ENCODE data around the gene RTN4RL1. TPM values are rescaled to one million over a fixed set of nuclear protein-coding genes. Genes with fewer than 3 reads are reported as not detected.
A peak's percentile ranks its signal among the peaks of the same experiment; 100 is the strongest.

Gene RTN4RL1
- total RNA-seq, 2 experiments from 2014 or later = not detected

DNA sequence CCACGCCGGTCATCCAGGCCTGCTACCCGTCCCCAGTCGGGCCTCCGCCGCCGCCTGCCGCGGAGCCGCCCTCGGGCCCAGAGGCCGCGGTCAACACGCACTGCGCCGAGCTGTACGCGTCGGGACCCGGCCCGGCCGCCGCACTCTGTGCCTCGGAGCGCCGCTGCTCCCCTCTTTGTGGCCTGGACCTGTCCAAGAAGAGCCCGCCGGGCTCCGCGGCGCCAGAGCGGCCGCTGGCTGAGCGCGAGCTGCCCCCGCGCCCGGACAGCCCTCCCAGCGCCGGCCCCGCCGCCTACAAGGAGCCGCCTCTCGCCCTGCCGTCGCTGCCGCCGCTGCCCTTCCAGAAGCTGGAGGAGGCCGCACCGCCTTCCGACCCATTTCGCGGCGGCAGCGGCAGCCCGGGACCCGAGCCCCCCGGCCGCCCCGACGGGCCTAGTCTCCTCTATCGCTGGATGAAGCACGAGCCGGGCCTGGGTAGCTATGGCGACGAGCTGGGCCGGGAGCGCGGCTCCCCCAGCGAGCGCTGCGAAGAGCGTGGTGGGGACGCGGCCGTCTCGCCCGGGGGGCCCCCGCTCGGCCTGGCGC lies 32.1 kb upstream of the RTN4RL1 start:
- Histone ChIP-seq H3K4me2 (ENCODE audit: low read length) (no peak overlapping the region), H3K9me3 (ENCODE audit: low read length) (no peaks in the 10 kb centered on the region), H3K4me3 (ENCODE audit: low read depth, low read length, poor library complexity, severe bottlenecking) (no peak overlapping the region), H4K20me1 (ENCODE audit: insufficient read depth, low read length) (no peaks in the 10 kb centered on the region), H3K4me1 (ENCODE audit: insufficient read depth, low read length, poor library complexity, severe bottlenecking) (peaks cover 34% of the 10 kb centered on the region), H3K79me2 (ENCODE audit: insufficient read depth, low read depth, low read length) (no peaks in the 10 kb centered on the region), H3K36me3 (ENCODE audit: insufficient read depth, low read length) (no peaks in the 10 kb centered on the region), H2AFZ (ENCODE audit: low read length) (no peak overlapping the region), H3K27ac (ENCODE audit: low read depth, low read length, poor library complexity, severe bottlenecking) (no peak overlapping the region), H3K9me2 (ENCODE audit: insufficient read depth, low read length) (no peaks in the 10 kb centered on the region)
- POLR2A ChIA-PET = no interaction called here
- intact Hi-C loops (cut with micrococcal nuclease; ENCODE audit: unreplicated experiment) = no loop called here
- CTCF ChIA-PET (ENCODE audit: unreplicated experiment) = no interaction called here
- TF ChIP-seq, protein P1, sequence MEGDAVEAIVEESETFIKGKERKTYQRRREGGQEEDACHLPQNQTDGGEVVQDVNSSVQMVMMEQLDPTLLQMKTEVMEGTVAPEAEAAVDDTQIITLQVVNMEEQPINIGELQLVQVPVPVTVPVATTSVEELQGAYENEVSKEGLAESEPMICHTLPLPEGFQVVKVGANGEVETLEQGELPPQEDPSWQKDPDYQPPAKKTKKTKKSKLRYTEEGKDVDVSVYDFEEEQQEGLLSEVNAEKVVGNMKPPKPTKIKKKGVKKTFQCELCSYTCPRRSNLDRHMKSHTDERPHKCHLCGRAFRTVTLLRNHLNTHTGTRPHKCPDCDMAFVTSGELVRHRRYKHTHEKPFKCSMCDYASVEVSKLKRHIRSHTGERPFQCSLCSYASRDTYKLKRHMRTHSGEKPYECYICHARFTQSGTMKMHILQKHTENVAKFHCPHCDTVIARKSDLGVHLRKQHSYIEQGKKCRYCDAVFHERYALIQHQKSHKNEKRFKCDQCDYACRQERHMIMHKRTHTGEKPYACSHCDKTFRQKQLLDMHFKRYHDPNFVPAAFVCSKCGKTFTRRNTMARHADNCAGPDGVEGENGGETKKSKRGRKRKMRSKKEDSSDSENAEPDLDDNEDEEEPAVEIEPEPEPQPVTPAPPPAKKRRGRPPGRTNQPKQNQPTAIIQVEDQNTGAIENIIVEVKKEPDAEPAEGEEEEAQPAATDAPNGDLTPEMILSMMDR (conservative IDR thresholded peaks at IDR 0.05; ENCODE audit: low read length) = no peak
- no peak for TF ChIP-seq EZH2phosphoT487 (IDR thresholded peaks at IDR 0.05; ENCODE audit: borderline replicate concordance, low read depth, low read length)
- DNase-seq (ENCODE audit: low spot score) = no peak
- BruUV-seq (replicated peaks) = no TSS peak

GRCh38 chr17:2056206-2057174 lies 31.4 kb upstream of the RTN4RL1 start:
- H2AFZ ChIP-seq (ENCODE audit: low read length) = no peak overlapping the region
- no TSS peak for BruUV-seq (replicated peaks)
- no peak overlapping the region for H3K4me3 ChIP-seq (ENCODE audit: low read depth, low read length, poor library complexity, severe bottlenecking)
- no peaks in the 10 kb centered on the region for H3K9me2 ChIP-seq (ENCODE audit: insufficient read depth, low read length)
- H3K36me3 ChIP-seq (ENCODE audit: insufficient read depth, low read length) = no peaks in the 10 kb centered on the region
- peak overlapping the region; percentile 38; the same call in 1 of the 2 replicates for H3K4me2 ChIP-seq (ENCODE audit: low read length)
- ChIA-PET POLR2A (no interaction called here), CTCF (ENCODE audit: unreplicated experiment) (interaction anchor here (2.0 kb wide), 1 partner anchor 188 kb away, joined by 9 read pairs; no protein-coding TSS in a partner anchor)
- TF ChIP-seq, protein P1 (conservative IDR thresholded peaks at IDR 0.05; ENCODE audit: low read length) = no peak
- no peak for TF ChIP-seq EZH2phosphoT487 (IDR thresholded peaks at IDR 0.05; ENCODE audit: borderline replicate concordance, low read depth, low read length)
- DNase-seq (ENCODE audit: low spot score) = no peak
- peaks cover 34% of the 10 kb centered on the region for H3K4me1 ChIP-seq (ENCODE audit: insufficient read depth, low read length, poor library complexity, severe bottlenecking)
- H3K27ac ChIP-seq (ENCODE audit: low read depth, low read length, poor library complexity, severe bottlenecking) = no peak overlapping the region
- H3K9me3 ChIP-seq (ENCODE audit: low read length) = no peaks in the 10 kb centered on the region
- no peaks in the 10 kb centered on the region for H4K20me1 ChIP-seq (ENCODE audit: insufficient read depth, low read length)
- H3K79me2 ChIP-seq (ENCODE audit: insufficient read depth, low read depth, low read length) = no peaks in the 10 kb centered on the region
- intact Hi-C loops (cut with micrococcal nuclease; ENCODE audit: unreplicated experiment) = no loop called here
